Measurements from ENCODE around the gene RWDD3.

The RWDD3 gene

GRCh38 chr1:95286479-95286878, 52.5 kb downstream of the RWDD3 start:
- no peak for DNase-seq

DNA sequence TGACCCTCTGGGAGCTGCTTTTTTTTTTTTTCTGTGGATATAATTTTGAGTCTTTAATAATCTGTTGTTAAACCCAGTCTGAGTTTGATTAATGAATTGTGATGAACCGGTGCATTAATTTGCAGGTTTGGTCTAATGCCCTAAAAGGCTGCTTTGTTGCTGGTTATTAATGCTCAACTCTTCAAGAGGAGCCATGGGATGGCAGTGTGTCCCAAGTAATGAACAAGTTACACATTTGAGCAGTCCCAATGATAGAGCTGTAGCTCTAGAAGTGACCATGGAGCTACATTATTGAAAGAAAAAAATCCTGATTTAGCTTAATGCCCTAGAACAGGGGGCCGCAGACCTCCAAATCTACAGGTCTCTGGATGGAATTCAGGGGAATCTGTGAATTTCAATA, 53.1 kb downstream of the RWDD3 start:
- DNase-seq = no peak

DNA sequence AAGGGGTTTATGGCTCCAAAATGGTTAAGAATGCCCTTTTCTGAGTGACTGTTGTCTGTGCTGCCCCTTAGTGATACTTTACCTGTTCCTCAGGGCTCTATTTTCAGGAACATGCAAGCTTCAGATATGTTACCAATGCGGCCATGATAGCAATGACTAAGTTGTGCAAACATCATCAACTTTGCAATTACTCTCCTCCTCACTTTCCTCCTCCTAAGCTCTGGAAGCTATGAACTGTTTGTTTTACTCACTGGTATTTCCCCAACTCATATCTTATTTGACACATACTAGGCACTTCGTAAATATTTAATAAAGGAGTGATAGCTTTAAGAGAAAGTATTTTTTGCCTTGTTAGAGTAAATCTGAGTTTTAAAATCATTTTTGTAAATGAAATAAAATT, 53.8 kb downstream of the RWDD3 start:
- no peak for DNase-seq

Data from GOT3 (cell line).